DMS 273 (cell line): ENCODE results near the gene RAB31.
A peak's percentile ranks its signal among the peaks of the same experiment; 100 is the strongest.

Experiments used
- DNase-seq: peaks from one replicate; lab custom pipeline; 2025; ENCODE audit not compliant: unreplicated experiment; lab: John Stamatoyannopoulos, UW

Gene RAB31

DNA sequence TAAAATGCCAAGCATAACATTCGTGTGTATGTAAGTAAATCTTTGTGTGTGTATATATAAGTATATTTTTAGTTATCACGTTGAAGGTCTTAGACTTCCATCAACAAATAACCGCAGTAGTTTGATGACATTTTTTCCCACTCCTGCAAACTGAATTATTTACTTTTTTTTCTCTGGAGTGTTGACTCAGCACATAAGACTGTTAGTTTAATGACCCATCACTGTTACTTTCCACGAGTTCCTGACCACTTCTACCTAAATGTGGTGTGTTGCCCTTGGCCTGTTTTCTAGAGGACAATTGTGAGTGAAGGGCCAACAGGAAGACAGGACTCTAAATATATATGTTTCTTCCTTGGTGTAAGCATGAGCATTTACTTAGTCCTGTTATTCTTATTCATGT is 106.3 kb downstream of the RAB31 start:
- no peak for DNase-seq

DNA sequence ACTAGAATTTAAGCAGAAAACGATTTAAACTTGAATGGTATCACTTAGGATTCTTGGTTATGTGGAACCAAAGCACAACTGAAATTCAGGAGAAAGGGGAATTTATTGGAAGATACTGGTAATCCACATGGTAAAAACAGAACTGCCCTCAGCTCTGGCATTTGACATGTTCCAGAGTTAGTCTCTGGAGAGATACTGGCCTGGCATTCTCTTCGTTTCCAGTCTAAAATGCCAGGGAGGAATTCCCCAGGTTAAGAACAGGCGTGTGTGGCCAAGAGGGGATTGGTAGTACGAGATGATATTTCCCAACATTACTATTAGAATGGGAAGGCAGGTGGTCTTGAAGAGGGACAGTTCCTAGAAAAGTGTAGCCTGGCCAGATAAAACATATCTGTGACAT is 109.2 kb downstream of the RAB31 start:
- no peak for DNase-seq

- DNase-seq = no peak
Measured at GRCh38 chr18:9817725-9818422, 109.8 kb downstream of the RAB31 start.

- no peak for DNase-seq
Measured at GRCh38 chr18:9818423-9818734, 110.3 kb downstream of the RAB31 start.

DNA sequence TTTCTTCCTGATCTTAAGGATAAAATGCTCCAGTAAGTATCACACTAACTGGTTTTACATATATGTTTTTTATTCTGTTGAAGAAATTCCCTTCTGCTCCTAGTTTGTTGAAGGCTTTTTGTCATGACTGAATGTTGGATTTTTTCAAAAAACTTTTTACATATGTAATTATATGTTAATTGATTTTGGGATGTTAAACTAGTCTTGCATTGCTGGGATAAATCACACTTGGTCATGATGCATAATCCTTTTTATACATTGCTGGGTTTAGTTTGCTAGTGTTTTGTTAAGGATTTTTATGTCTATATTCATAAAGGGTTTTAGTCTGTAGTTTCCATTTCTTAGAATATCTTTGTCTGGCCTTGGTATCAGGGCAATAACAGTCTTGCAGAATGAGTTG is 112.0 kb downstream of the RAB31 start:
- DNase-seq = no peak

DNA sequence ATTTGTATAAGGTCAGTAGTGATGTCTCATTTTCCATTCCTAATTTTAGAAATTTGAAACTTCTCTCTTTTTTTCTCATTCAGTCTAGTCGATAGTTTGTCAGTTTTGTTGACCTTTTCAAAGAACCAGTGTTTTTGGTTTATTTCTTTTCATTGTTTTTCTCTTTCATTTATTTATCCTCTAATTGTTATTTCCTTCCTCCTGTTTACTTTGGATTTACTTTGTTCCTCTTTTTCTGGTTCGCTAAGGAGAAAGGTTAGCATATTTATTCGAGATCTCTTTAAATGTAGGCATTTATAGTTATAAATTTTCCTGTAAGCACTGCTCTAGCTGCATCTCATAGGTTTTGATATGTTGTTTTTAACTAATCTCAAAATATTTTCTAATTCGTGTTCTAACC is 112.6 kb downstream of the RAB31 start:
- DNase-seq = no peak

DNA sequence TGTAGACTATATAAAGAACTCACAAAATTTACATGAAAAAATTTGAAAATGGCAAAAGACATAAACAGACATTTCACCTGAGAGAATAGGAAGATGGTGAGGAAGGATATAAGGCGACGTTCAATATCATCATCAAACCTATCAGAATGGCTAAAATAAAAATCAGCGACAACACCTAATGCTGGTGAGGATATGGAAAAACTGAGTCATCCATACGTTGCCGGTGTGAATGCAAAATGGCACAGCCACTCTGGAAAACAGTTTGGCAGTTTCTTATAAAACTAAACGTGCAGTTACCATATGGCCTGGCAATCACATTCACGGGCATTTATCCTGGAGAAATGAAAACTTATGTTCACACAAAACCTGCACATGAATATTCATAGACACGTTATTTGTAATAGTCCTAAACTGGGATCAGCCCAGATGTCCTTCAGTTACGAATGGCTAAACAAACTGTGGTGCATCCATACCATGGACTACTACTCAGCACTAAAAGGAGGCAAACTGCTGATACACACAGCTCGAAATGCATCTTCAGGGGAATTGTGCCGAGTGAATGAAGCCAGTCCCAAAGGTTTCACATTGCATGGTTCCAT is 114.6 kb downstream of the RAB31 start:
- DNase-seq = peak; percentile 89

DNA sequence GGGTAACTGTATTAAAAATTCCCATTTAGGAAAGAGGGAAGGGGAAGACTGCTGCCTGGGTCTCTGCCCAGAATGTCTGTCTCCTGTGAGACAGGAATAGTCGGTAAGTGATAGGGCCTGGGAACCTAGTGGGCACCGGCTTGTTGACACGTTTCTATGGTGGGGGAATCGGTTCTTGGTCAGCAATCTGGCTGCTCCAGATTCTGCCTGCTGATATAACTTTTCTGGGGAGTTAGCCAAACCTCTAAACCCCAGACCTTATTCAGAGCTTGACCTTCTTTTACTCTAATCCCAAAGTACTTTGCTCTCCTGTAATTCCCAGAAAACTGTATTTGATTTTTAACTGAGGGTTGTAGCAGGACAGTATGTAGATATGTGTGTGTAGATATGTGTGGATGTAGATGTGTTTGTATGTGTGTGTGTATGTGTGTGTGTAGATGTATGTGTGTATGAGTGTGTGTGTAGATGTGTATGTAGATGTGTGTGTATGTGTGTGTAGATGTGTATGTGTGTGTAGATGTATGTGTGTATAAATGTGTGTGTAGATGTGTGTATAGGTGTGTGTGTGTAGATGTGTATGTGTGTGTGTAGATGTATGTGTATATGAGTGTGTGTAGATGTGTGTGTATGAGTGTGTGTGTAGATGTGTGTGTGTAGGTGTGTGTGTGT is 115.8 kb downstream of the RAB31 start:
- DNase-seq = peak; percentile 75

DNA sequence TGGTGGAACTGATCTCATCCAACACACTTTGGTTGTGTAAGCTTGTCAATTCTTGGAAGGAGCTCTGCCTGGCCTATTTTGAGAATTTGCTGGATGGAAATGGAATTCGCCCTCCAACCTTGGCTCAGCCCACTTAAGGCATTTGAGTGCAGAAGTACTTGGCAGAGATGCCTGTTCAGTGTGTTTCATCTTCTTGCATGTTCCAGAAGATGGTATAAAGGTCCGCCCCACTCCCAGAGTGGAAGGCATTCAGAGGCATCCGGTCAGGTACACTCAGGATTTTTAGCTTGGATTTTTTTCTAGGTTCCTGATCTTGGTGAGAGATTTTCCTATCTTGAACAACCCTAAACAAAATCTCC is 116.4 kb downstream of the RAB31 start:
- DNase-seq = peak; percentile 23

- DNase-seq = peak; percentile 53
Measured at GRCh38 chr18:9824952-9825371, 116.9 kb downstream of the RAB31 start.

DNA sequence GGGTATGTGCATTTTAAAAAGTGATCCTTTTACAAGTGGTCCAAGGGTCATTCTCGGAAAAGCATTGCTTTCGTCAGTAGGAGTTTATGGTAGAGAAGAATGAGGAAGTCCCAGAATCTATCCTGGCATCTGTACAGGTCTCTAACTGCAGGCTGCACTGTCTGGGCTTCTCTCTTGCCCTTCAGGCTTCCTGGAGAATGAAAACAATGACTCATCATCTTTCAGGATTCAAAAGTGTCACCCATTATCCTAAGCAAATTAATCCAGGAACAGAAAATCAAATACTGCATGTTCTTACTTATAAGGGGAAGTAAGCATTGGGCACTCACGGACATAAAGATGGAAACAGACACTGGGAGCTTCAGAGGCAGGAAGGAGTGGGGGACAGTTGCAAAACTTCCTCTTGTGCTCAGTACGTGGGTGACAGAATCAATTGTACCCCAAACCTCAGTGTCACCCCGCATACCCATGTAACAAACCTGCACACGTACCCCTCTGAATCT is 117.5 kb downstream of the RAB31 start:
- DNase-seq = peak; percentile 36

GRCh38 chr18:9826685-9827084 is 118.6 kb downstream of the RAB31 start:
- DNase-seq = no peak

DNA sequence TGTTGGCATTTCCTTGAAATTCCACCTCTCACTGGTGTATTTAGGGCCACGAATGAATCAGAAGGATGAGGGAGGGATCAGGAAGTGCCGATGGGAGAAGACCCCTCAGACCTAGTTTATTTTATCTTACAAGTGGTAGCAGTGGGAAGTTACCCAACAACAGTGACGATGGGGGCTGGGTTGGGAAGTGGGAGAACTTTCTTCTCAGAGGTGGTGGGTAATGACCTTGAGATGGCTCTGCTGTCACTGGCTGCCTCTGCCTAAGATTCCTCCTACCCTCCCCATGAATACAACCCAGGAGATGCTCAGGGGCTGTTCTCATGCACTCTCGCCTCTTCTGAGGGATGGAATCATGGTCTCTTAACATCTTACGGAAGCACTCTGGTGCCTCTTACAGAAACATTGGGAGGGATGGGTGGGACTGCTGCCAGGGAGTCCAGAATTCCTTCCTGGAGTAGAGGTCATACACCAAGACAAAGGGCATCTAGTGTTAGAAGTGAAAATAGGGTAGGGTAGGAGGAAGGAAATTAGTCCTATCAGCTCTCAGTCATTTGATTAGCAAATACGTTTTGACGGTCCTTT is 119.2 kb downstream of the RAB31 start:
- no peak for DNase-seq

- peak; percentile 33 for DNase-seq
Measured at GRCh38 chr18:9827793-9828505, 119.8 kb downstream of the RAB31 start.

- DNase-seq = no peak
Measured at GRCh38 chr18:9828506-9829396, 120.7 kb downstream of the RAB31 start.

GRCh38 chr18:9829397-9829712 is 121.3 kb downstream of the RAB31 start:
- DNase-seq = no peak

DNA sequence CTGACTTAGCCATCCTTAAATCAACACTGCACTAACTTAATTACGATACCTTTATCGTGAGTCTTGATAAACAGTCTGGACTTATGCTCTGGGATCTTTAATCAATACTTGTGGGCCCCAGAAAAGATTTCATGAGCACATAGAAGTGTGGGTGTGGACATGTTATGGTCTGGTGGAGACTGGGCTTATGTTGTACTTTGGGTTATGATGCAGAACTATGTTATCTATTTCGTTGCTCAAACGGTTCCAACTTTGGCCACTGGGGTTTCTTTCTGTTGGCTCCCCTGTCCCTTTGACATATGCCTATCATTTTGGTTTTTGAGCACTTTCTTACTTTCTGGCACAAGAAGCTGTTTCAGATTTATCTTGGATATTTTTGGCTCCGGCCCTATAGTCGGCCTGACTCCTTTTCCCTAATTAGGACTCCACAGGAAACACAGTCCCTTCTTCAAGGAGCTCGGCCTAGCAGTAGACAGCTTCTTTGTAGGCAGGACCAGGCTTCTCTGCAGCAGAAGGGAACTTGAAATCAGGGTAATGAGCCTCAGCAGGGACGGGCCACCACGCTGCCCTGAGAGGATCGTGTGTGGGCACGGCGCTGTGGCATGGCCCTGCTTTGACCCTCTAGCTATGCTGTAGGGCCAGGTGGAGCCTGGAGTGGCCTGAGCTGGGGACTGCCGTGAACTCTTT is 123.1 kb downstream of the RAB31 start:
- DNase-seq = no peak

DNA sequence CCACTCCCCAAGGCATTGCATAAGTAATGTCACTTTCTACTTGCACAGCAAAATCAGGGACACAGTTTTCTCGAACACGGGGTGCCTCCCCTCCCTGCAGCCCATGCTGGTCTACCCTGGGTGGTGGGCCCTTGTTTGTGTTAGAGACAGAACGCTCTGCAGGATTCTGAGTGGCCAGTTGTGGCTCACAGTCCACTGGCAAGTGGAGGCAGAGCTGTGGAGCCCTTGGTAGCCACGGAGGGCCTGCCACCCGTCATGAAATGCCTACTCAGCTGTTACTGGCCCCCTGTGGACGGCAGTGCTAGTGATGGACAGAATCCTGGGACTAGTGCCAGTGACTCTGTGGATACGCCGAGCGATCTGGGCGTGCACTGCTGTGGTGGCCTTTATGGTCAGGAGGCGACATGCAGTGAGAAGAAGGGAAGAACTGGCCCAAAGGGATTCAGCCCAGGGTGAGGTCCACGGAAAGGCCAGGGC is 123.7 kb downstream of the RAB31 start:
- DNase-seq = no peak

GRCh38 chr18:9832871-9833270 is 124.8 kb downstream of the RAB31 start:
- DNase-seq = no peak

- DNase-seq = no peak
Measured at GRCh38 chr18:9834551-9834950, 126.5 kb downstream of the RAB31 start.
